Thymus (tissue), 11 donors: ENCODE data around the gene HNRNPA1. TPM values are rescaled to one million over a fixed set of nuclear protein-coding genes. Genes with fewer than 3 reads are reported as not detected.

Experiments
- DNase-seq, 9 donors: peaks; one replicate each; pipeline ENCODE4 v3.0.0-alpha.2; 2013; ENCODE audit warnings: low spot score in 9 of 9, low read depth in 6 of 9, missing footprints in 1 of 9
- H3K27ac ChIP-seq, 2 donors: one replicate each; pipeline ENCODE4 v1.5.1; 2013; ENCODE audit warnings: control low read depth in 1 of 2, low read depth in 1 of 2, low read length in 1 of 2, mild to moderate bottlenecking in 1 of 2, moderate library complexity in 1 of 2
- H3K27me3 ChIP-seq, 2 donors: one replicate each; pipeline ENCODE4 v1.5.1; 2013; ENCODE audit warnings: low read length in 1 of 2; ENCODE audit not compliant: control insufficient read depth in 2 of 2, insufficient read depth in 1 of 2
- H3K36me3 ChIP-seq, 2 donors: one replicate each; pipeline ENCODE4 v1.5.1; 2013; ENCODE audit warnings: low read length in 1 of 2, mild to moderate bottlenecking in 1 of 2, moderate library complexity in 1 of 2; ENCODE audit not compliant: control insufficient read depth in 2 of 2, insufficient read depth in 2 of 2
- H3K4me1 ChIP-seq, 2 donors: one replicate each; pipeline ENCODE4 v1.5.1; 2013; ENCODE audit warnings: low read length in 2 of 2; ENCODE audit not compliant: control insufficient read depth in 2 of 2, insufficient read depth in 2 of 2
- H3K4me3 ChIP-seq, 2 donors: one replicate each; pipeline ENCODE4 v1.5.1; 2013; ENCODE audit warnings: low read length in 2 of 2, control low read depth in 1 of 2, mild to moderate bottlenecking in 1 of 2
- H3K9me3 ChIP-seq, 2 donors: one replicate each; pipeline ENCODE4 v1.5.1; 2013; ENCODE audit warnings: low read length in 1 of 2, mild to moderate bottlenecking in 1 of 2; ENCODE audit not compliant: control insufficient read depth in 2 of 2, insufficient read depth in 1 of 2
- WGBS: extraction: QIAGEN DNeasy Blood & Tissue Kit; methylation state at CpG from one replicate; pipeline ENCODE4 v1.1.7; 2013; 5-methylcytosine and 5-hydroxymethylcytosine counted together
- polyA plus RNA-seq: library from polyadenylated mRNA; stranded (reverse); fragments of 200-250 nt; gene quantifications from one replicate; pipeline ENCODE4 v1.2.3, GENCODE V29; 2013
- total RNA-seq: library from RNA; stranded (reverse); fragments of 120-200 nt; gene quantifications from one replicate; pipeline ENCODE4 v1.2.4, GENCODE V29; 2013
- donor health status: healthy.

The HNRNPA1 gene
- total and polyA plus RNA-seq, 2 donors = 762 to 1,267 TPM

DNA sequence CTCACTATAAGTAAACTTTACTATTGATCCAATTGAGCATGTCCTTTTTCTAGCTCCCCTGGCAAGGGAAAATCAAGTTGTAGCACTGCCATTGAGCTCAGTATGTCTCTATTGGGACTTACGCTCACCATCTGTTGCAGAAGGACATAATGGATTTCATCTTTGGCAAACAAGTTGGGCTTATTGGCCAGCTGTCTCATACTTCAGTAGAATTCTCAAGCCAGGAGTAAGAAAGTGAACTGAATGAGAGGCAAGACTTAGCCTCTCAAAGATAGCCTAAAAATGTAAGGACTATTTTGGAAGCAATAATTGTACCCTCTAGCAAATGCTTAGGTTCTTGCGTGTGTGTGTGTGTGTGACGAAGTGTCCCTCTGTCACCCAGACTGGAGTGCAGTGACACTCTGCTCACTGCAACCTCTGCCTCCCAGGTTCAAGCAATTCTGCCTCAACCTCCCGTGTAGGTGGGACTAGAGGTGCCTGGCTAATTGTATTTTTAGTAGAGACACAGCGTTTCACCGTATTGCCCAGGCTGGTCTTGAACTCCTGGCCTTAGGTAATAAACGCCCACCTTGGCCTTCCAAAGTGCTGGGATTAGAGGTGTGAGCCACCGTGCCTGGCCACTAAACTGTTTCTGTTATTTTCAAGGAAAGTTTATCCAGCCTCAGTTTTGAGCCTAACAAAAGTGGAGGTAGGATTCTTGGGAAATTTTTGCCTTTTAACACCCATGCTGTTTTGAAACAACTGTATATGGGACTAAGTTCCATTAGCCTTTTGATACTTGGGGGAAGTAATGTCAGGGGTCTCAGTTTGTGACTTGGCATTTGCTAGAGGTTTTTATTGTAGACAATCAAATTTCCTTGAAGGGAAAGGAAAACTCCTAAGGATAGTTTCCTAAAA is 7.0 kb downstream of the HNRNPA1 start:
- peaks cover 52 to 66% of the 10 kb centered on the region in 2 donors for H3K36me3 ChIP-seq
- H3K4me3 ChIP-seq = no peak overlapping the region
- H3K4me1 ChIP-seq = peaks cover 12 to 22% of the 10 kb centered on the region in 2 donors
- 91% methylated on average over 8 of the region's 8 CpGs for WGBS
- H3K27me3 ChIP-seq = no peaks in the 10 kb centered on the region
- H3K9me3 ChIP-seq = no peaks in the 10 kb centered on the region
- no peak overlapping the region for H3K27ac ChIP-seq
- no peak for DNase-seq

DNA sequence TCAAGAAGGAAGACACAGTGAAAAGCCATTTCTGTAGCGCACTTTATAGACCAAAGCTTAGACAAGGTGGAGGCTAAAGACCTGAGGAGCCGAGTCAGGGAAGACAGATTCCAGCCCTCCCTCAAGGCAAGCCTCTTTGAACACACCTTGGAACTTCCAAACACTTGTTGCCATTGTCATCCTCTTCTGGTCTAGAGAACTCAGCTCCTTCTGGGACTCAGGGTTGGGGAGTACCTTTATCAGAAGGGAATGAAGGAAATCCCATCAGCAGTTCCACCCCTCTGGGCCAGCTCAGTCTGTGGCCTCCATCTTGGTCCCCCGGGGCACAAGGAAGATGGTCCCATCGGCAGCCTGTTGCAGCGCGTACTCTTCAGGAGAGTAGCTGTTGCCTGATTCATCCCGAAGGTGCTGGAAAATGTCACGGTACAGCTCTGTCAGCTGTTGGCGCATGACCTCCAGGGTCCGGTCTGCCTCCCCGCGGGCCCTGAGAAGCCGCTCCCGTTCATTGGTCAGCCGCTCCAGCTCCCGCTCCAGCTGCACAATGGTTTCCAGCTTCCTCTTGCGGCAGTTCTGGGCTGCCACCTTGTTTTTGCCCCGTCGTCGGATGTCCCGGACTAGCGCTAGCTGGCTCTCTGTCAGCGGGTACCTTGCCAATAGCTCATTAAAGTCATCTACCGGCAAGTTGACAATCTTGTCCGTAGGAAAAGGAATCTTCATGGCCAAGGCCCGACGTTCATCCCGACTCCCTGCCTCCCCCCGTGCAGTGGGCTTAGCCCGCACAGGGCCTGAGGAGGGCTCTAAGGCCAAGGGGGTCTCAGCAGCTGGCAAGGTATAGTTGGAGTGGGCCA is 11.8 kb downstream of the HNRNPA1 start:
- Histone ChIP-seq H3K9me3 (no peaks in the 10 kb centered on the region), H3K36me3 (peaks cover 22 to 27% of the 10 kb centered on the region in 2 donors), H3K27me3 (no peaks in the 10 kb centered on the region), H3K27ac (no peak overlapping the region), H3K4me3 (no peak overlapping the region), H3K4me1 (no peaks in the 10 kb centered on the region)
- no peak for DNase-seq
- 96% methylated on average over 30 of the region's 30 CpGs for WGBS

DNA sequence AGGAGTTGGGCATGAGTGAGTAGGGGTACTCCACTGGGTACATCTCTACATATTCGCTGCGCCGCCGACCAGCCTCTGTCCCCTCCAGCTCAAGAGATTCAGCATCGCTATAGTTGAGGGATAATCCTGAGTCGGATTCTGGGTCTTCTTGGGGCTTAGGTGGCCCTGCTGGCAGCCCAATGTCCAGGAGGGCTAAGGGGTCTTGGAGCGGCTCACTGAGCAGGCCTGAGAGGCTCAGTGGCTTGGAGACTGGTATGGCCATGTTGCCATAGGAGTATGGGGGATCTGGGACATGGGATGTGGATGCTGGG is 12.4 kb downstream of the HNRNPA1 start:
- Histone ChIP-seq H3K36me3 (peaks cover 16 to 21% of the 10 kb centered on the region in 2 donors), H3K4me1 (no peaks in the 10 kb centered on the region), H3K9me3 (no peaks in the 10 kb centered on the region), H3K4me3 (no peak overlapping the region), H3K27me3 (no peaks in the 10 kb centered on the region), H3K27ac (no peak overlapping the region)
- DNase-seq = no peak
- 97% methylated on average over 7 of the region's 7 CpGs for WGBS

DNA sequence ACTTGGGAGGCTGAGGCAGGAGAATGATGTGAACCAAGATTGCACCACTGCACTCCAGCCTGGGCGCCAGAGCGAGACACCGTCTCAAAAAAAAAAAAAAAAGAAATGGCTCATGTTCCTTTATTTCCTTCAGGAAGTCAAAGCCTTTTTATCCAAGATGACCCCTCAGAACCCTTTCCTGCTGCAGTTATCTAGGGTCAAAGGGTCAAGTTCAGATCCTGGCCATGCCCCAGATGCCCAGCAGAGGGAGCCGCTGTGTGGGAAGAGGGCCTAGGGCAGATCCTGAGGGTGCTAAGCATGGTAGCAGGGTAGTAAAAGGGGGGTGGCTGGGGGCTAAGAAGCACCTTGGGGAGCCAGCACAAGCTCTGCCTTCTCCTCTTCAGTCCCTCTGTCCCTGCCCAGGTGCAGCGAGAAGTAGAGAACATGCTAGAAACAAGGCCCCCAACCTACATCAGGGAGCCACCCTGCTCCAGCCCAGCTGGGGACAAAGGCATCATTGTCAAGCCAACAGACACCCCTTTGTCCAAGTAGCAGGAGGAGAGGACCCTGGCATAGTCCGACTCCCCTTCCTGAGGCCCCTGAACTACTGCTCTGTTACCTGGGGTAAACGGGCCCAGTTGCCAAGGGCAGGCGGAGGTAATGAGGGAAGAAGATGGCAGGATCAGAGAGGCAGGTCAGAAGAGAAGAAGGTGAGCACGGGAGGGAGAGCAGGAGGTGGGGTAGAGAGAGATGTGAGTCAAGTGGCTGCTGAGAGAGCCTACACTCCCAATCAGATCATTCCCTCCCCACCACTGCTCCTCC is 13.8 kb downstream of the HNRNPA1 start:
- WGBS = 72% methylated on average over 9 of the region's 9 CpGs
- H3K27me3 ChIP-seq = peaks cover 4 to 6% of the 10 kb centered on the region in 2 donors
- H3K27ac ChIP-seq = no peak overlapping the region
- H3K4me1 ChIP-seq = no peaks in the 10 kb centered on the region
- no peak overlapping the region for H3K4me3 ChIP-seq
- no peaks in the 10 kb centered on the region for H3K9me3 ChIP-seq
- DNase-seq = peak in 3 of 9 donors; percentile 40 to 52 (median 46)
- peaks cover 8% of the 10 kb centered on the region in 2 donors for H3K36me3 ChIP-seq

DNA sequence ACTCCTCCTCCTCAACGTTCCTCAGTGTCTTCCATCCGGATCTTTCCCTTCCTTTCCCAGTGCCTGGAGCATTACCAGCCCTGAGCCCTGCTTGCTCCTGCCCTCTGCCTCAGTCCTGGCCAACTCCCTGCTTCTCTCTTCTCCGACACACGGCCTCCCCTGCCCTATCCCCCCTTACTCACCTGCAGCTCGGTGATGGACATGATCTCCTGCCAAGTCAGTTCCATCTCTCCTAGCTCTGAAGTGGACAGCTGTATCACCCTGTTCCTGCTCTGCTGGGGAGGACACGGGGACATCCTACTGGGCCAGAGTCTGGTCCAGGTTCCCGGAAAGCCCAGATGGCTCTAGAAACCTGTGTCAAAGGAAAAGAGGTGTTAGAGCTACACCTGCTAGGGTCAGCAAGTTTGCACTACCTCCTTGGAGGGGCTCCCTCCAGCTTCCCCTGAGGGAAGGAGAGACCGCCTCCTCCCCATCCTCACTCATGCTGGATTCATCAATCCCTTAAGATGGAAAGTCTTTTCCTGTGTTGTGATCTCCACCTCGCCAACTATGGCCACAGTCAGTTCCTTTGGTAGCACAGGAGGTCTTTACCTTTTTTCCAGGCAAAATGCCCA is 14.5 kb downstream of the HNRNPA1 start:
- DNase-seq = no peak
- Histone ChIP-seq H3K27me3 (peaks cover 8 to 13% of the 10 kb centered on the region in 2 donors), H3K36me3 (peaks cover 3 to 4% of the 10 kb centered on the region in 2 donors), H3K9me3 (no peaks in the 10 kb centered on the region), H3K27ac (no peak overlapping the region), H3K4me1 (peaks cover 0 to under 1% of the 10 kb centered on the region in 2 donors), H3K4me3 (no peak overlapping the region)
- WGBS = 89% methylated on average over 9 of the region's 9 CpGs

DNA sequence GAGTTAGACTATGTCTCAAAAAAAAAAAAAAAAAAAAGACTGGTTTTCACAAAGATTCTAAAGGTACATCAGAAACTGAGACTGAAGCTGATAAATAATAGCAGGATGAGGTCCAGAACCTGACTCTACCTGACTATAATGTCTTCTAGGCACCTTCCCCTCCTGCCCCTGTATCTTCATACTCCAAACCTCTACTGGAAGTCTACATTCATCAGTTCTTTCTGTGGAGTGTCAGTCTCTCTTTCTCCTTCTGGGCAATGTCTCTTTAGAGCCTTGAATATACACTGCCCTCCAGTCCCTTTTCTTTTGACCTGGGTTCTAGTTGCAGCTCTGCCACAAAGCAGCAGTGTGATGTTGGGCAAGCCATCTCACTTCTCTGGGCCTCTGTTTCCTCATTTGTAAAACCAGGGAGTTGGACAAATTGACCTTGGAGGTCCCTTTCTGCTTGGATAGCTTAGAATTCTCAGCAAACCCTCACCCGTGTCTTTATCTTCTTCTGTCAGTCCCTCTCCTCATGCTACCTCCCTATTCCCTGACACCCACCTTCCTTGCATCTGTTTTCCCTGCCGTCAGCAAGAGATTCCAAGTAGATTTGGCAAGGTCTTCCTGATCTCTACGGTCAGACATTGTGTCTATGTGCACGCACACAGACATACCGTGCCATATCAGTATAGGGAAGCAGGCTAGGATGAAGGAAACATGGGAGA is 16.0 kb downstream of the HNRNPA1 start:
- 75% methylated on average over 5 of the region's 5 CpGs for WGBS
- no peaks in the 10 kb centered on the region for H3K9me3 ChIP-seq
- peaks cover 3 to 4% of the 10 kb centered on the region in 2 donors for H3K36me3 ChIP-seq
- peaks cover 10 to 28% of the 10 kb centered on the region in 2 donors for H3K27me3 ChIP-seq
- H3K27ac ChIP-seq = no peak overlapping the region
- no peak for DNase-seq
- peaks cover 3 to 15% of the 10 kb centered on the region in 2 donors for H3K4me1 ChIP-seq
- no peak overlapping the region for H3K4me3 ChIP-seq

DNA sequence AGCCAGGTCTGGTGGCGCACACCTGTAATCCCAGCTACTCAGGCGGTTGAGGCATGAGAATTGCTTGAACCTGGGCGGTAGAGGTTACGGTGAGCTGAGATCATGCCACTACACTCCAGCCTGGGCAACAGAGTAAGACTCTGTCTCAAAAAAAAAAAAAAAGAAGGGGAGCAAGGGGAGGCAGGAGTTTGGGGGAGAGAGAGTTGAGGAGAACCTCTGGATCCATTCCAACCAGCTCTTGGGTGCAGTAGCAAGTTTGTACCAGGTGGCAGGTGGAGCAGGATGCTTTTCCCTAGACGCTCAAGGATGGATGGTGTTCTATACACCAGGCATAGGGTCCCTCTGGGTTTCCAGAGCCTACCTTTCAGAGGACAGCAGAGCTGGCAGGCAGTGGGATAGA is 18.4 kb downstream of the HNRNPA1 start:
- no peak for DNase-seq
- Histone ChIP-seq H3K36me3 (no peaks in the 10 kb centered on the region), H3K4me3 (no peak overlapping the region), H3K9me3 (no peaks in the 10 kb centered on the region), H3K27ac (no peak overlapping the region), H3K27me3 (peaks cover 10 to 32% of the 10 kb centered on the region in 2 donors), H3K4me1 (peaks cover 3 to 19% of the 10 kb centered on the region in 2 donors)
- WGBS = 74% methylated on average over 5 of the region's 5 CpGs
